Measurements from ENCODE around the gene FAM184B. TPM values are rescaled to one million over a fixed set of nuclear protein-coding genes. Genes with fewer than 3 reads are reported as not detected.

The FAM184B gene
- under 0.01 and 0.28 TPM in 2 replicates for total RNA-seq

GRCh38 chr4:17781300-17782287 lies at the start of gene FAM184B:
Gene FAM184B, minus strand, starts transcription at chr4:17781621. Its CDS starts 322 bp downstream, at chr4:17781299.

DNA sequence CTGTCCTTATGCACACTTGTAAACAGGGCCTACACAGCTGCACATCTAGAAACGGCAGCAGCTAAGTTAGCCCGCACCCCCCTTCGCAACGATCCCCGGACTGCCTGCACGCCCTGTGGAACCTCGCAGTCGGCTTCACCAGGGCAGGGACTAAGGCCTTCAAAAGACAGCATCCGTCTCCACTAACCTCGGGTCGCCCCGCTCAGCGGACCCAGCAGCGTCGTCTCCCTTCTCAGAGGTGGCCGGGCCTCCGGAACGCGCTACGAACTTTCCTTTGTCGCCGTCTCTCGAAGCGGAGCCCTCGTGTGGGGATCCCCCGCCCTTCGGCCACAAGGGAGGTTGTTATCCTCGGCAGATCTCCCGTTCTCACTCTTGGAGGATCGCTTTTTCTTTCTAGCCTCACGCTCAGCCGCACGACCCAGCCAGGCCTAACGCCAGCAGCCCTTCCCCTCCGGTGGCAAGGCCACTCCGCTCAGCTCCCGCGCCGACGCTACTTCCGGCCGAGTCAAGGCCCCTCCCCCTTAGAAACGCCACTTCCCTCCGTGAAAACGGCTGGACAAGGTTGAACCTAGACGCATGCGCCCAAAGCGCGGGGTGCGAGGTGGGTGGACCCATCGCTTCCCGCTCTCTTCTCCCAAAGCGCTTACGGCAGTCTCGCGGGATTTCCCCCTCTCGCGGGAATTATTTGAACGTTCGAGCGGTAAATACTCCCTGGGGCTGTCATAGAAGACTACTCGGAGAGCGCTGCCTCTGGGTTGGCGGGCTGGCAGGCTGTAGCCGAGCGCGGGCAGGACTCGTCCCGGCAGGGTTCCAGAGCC lies 29.0 kb upstream of the FAM184B start, which contains the start of the genes DCAF16 and NCAPG:
Gene DCAF16, minus strand, starts transcription at position 498 of the 818 bp plus-strand sequence. CDS start 6,616 bp downstream, outside the sequence.
Gene NCAPG, plus strand, starts transcription at position 720 of the 818 bp plus-strand sequence. CDS start 99 bp downstream, outside the sequence.

DNA sequence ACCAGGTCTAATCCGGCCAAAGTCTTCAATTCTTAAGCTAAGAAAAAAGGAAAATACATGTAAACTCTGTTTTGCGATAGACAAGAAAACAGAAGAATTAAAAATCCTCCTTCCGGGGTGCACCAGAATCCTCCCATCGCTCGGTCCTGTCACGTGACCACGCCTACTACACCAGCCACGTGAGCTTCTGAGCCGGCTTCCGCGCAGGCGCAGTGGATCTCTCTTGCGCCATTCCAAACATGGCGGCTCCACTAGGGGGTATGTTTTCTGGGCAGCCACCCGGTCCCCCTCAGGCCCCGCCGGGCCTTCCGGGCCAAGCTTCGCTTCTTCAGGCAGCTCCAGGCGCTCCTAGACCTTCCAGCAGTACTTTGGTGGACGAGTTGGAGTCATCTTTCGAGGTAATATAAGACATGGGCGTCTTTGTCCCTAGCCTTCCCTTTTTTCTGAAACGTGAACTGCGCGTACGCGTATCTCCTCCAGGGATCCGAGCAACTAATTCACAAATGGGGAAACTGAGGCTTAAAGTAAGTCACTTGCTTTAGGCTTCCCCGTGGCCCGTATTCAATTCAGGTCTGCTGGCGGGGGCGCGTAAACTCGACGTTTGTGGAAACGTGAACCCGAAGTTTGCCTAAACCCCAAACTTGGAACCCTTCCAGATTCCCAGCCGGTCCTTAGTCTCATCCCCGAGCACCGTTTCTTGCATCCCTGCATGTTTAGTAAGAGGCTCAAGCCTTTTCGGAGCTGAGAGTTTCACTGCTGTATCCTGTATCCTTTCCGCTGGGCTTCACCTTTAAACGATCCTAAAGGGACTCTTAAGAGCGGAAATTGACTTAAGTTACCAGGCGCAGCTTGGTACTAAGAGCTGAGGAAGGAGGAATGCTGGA lies 166.8 kb downstream of the FAM184B start, which contains the start of gene MED28:
Gene MED28, plus strand, starts transcription at position 226 of the 884 bp plus-strand sequence. Its CDS starts 14 bp downstream, at position 240.

Other genes starting within 250 kb of the FAM184B start
- gene LAP3, start 204.4 kb downstream of the FAM184B start, total RNA-seq, result 152 and 155 TPM in 2 replicates
- gene MED28, start 167.0 kb downstream of the FAM184B start, total RNA-seq, result 7.5 and 8.2 TPM in 2 replicates
- gene DCAF16, start 29.1 kb upstream of the FAM184B start, total RNA-seq, result 15.8 and 17.4 TPM in 2 replicates
- 5.4 and 63.6 TPM in 2 replicates for gene NCAPG, start 29.4 kb upstream of the FAM184B start, total RNA-seq
- gene LCORL, start 240.1 kb upstream of the FAM184B start, total RNA-seq, result 10.0 and 22.0 TPM in 2 replicates

All from regular cardiac myocyte (primary cell).